GM12892 (cell line): ENCODE measurements around the gene EXTL1.

ENCODE experiments used
- POLR2A ChIP-seq: IDR thresholded peaks from 2 replicates; pipeline ENCODE4 v1.6.1; 2011; ENCODE audit warnings: low read depth, low read length, control low read depth
- POLR2AphosphoS5 ChIP-seq: IDR thresholded peaks from 2 replicates; pipeline ENCODE4 v1.6.1; 2011; ENCODE audit warnings: low read depth, low read length, control low read depth

DNA sequence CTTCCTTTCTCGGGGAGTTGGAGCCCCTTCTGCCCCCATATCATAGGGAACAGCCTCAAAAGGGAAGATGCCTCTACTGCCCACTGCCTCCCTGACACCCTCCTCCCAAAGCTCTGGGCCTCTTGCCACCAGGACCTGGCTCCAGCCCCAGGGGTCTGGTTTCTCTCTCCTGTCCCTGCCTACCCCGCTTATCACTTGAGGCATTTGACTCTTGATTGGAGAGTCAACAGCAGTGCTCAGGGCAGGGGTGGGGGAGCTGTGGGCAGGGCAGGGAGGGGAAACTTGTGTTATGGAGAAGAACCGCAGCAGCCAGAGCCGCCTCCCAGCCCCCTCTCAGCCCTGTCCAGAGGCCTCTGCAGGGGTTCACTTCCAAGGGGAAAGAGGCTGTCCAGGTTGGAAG lies 45.3 kb downstream of the EXTL1 start:
- TF ChIP-seq POLR2AphosphoS5 = no peak
- TF ChIP-seq POLR2A = no peak
